Esophagus (tissue), 2 donors: ENCODE measurements around the gene ZNF581. TPM values are rescaled to one million over a fixed set of nuclear protein-coding genes. Genes with fewer than 3 reads are reported as not detected.

ENCODE experiments used
- H3K27ac ChIP-seq, 2 donors: one replicate each; pipeline ENCODE4 v1.5.1; 2013; ENCODE audit warnings: low read depth in 2 of 2, mild to moderate bottlenecking in 2 of 2, inconsistent platforms in 1 of 2, low read length in 1 of 2, moderate library complexity in 1 of 2
- H3K27me3 ChIP-seq, 2 donors: one replicate each; pipeline ENCODE4 v1.6.1; 2013; ENCODE audit warnings: low read length in 2 of 2, control low read depth in 1 of 2, mild to moderate bottlenecking in 1 of 2; ENCODE audit not compliant: insufficient read depth in 2 of 2, control insufficient read depth in 1 of 2
- H3K36me3 ChIP-seq, 2 donors: one replicate each; pipeline ENCODE4 v1.6.1; 2013; ENCODE audit warnings: low read length in 1 of 2; ENCODE audit not compliant: control insufficient read depth in 2 of 2, insufficient read depth in 2 of 2
- H3K4me1 ChIP-seq, 2 donors: one replicate each; pipeline ENCODE4 v1.6.1; 2013; ENCODE audit warnings: low read length in 1 of 2; ENCODE audit not compliant: control insufficient read depth in 2 of 2, insufficient read depth in 2 of 2
- H3K4me3 ChIP-seq, 2 donors: one replicate each; pipeline ENCODE4 v1.5.1; 2013; ENCODE audit warnings: low read length in 2 of 2, mild to moderate bottlenecking in 2 of 2, low read depth in 1 of 2, moderate library complexity in 1 of 2
- H3K9me3 ChIP-seq, 2 donors: one replicate each; pipeline ENCODE4 v1.6.1; 2013; ENCODE audit warnings: mild to moderate bottlenecking in 2 of 2, low read depth in 1 of 2, low read length in 1 of 2, moderate library complexity in 1 of 2; ENCODE audit not compliant: control insufficient read depth in 2 of 2, insufficient read depth in 1 of 2
- WGBS, 2 donors: extraction: QIAGEN DNeasy Blood & Tissue Kit; methylation state at CpG; one replicate each; pipeline ENCODE4 v1.1.7; 2013; 5-methylcytosine and 5-hydroxymethylcytosine counted together
- polyA plus RNA-seq, 2 donors: library from polyadenylated mRNA; stranded (reverse); fragments of 200-250 nt; gene quantifications; one replicate each; pipeline ENCODE4 v1.2.3, GENCODE V29; 2013
- donor health status: healthy with polysubstance abuse.
- donor health status: Bipolar disorder and iron deficiency.

The ZNF581 gene
- polyA plus RNA-seq, 2 donors: 10.3 to 16.6 TPM

GRCh38 chr19:55624109-55625003, 19.1 kb upstream of the ZNF581 start, which contains the start of gene ZNF784:
TSS of gene ZNF784 (minus strand) at chr19:55624566. CDS start at chr19:55624561, 5 bp downstream.
- Histone ChIP-seq H3K27ac (peak within 1 kb of the TSS; percentile 96 to 98), H3K27me3 (no peaks in the 10 kb centered on the region)
- 0 to 1% methylated on average over 53 to 56 of the region's 56 CpGs for WGBS, 2 donors

GRCh38 chr19:55625004-55625326, 18.5 kb upstream of the ZNF581 start:
- H3K27ac ChIP-seq: peak overlapping the region; percentile 96 to 98
- peaks cover 0 to 8% of the 10 kb centered on the region in 2 donors for H3K36me3 ChIP-seq
- H3K27me3 ChIP-seq: no peaks in the 10 kb centered on the region
- H3K4me1 ChIP-seq: peaks cover 0 to 1% of the 10 kb centered on the region in 2 donors
- peak overlapping the region in 1 of 2 donors; percentile 46 for H3K4me3 ChIP-seq
- no peaks in the 10 kb centered on the region for H3K9me3 ChIP-seq
- WGBS, 2 donors: 36 to 43% methylated on average over 11 of the region's 11 CpGs

More at GRCh38 chr19:55624109-55625003, 19.1 kb upstream of the ZNF581 start, which contains the start of gene ZNF784:
- H3K9me3 ChIP-seq: no peaks in the 10 kb centered on the region
- H3K4me1 ChIP-seq: peaks cover 0 to 1% of the 10 kb centered on the region in 2 donors
- peaks cover 0 to 8% of the 10 kb centered on the region in 2 donors for H3K36me3 ChIP-seq
- H3K4me3 ChIP-seq: peak within 1 kb of the TSS; percentile 46 to 72

- no peaks in the 10 kb centered on the region for H3K9me3 ChIP-seq
- WGBS, 2 donors: 62 to 83% methylated on average over 11 of the region's 11 CpGs
- H3K4me1 ChIP-seq: peaks cover 0 to 1% of the 10 kb centered on the region in 2 donors
- no peak overlapping the region for H3K27ac ChIP-seq
- no peak overlapping the region for H3K4me3 ChIP-seq
- H3K27me3 ChIP-seq: no peaks in the 10 kb centered on the region
- peaks cover 0 to 4% of the 10 kb centered on the region in 2 donors for H3K36me3 ChIP-seq
Observed at GRCh38 chr19:55626350-55626749, 17.1 kb upstream of the ZNF581 start.

- Histone ChIP-seq H3K4me1 (peaks cover 4 to 13% of the 10 kb centered on the region in 2 donors), H3K27me3 (no peaks in the 10 kb centered on the region), H3K27ac (peak overlapping the region in 1 of 2 donors; percentile 70), H3K36me3 (no peaks in the 10 kb centered on the region), H3K9me3 (no peaks in the 10 kb centered on the region), H3K4me3 (no peak overlapping the region)
- 29 to 31% methylated on average over 3 of the region's 3 CpGs for WGBS, 2 donors
Observed at GRCh38 chr19:55632463-55632834, 11.0 kb upstream of the ZNF581 start.

DNA sequence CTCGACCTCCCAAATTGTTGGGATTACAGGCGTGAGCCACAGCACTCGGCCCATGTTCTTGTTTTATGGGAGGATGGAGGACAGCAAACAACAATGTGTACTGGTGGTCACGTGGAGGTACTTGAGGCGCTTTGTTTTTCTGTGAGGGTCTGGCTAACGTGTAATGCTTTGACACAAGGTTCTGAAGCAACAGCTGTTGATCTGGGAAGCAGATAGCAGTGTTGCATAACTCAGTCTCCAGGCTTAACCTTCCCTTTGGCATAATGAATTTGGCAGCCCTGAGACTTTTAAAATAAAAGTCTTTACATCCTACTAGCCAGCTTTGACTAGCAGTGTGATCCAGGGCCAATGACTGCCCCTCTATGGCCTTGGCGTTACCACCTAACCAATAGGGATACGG, 9.6 kb upstream of the ZNF581 start:
- Histone ChIP-seq H3K9me3 (no peaks in the 10 kb centered on the region), H3K4me1 (peaks cover 4 to 13% of the 10 kb centered on the region in 2 donors), H3K27ac (no peak overlapping the region), H3K36me3 (no peaks in the 10 kb centered on the region), H3K27me3 (no peaks in the 10 kb centered on the region), H3K4me3 (no peak overlapping the region)
- 82 to 85% methylated on average over 8 of the region's 8 CpGs for WGBS, 2 donors

GRCh38 chr19:55635334-55635717, 8.1 kb upstream of the ZNF581 start:
- Histone ChIP-seq H3K4me3 (peak overlapping the region; percentile 90 to 97), H3K27ac (peak overlapping the region; percentile 97 to 99), H3K4me1 (peaks cover 4 to 17% of the 10 kb centered on the region in 2 donors), H3K36me3 (no peaks in the 10 kb centered on the region), H3K9me3 (no peaks in the 10 kb centered on the region), H3K27me3 (no peaks in the 10 kb centered on the region)
- WGBS, 2 donors: 5 to 10% methylated on average over 9 of the region's 9 CpGs

DNA sequence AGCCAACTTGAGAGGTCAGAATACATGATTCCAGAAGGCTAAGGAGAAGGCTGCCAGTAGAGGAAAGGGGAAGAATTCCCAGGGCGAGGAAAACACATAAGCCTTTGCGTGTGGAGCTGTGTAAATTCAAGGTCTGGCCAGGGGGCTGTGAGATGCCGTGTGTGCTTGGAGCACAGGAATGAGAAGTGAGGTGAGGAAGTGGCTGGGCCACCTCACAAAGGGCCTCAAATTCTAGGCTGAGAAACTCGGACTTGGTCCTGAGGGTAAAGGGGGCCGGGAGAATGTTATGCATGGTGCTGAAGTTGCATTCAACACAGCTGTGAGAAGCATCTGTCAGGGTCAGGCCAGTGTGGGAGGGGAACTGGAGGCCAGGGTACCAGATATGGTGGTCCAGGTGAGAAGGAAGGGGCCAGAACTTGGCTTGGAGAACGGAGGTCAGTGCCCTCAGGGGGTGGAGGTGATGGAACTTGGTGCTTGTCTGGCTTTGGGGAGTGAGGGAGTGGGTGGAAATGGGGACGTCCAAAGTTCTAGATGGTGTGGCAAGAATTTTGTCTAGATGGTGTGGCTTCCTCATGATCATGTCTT, 7.5 kb upstream of the ZNF581 start:
- Histone ChIP-seq H3K9me3 (no peaks in the 10 kb centered on the region), H3K27me3 (no peaks in the 10 kb centered on the region), H3K27ac (peak overlapping the region; percentile 97 to 99), H3K4me3 (peak overlapping the region in 1 of 2 donors; percentile 90), H3K4me1 (peaks cover 4 to 17% of the 10 kb centered on the region in 2 donors), H3K36me3 (no peaks in the 10 kb centered on the region)
- WGBS, 2 donors: 57 to 61% methylated on average over 7 of the region's 7 CpGs

DNA sequence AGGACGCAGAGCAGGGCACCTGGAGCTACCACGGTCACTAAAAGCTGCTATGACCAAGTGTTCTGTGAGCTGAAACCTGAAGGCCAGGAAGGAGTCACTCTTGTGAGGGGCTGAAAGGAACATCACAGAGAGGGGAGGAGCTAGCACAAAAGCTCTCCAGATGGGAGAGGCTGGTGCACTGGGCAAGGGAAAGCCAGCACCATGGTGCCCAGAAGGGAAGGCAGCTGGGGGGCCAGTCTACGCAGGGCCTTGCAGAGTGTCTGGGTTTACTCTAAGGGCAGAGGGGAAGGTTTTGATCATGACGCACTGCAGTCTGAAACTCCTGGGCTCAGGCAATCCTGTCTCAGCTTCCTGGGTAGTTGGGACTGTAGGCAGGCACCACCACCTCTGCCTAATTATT, 6.7 kb upstream of the ZNF581 start:
- Histone ChIP-seq H3K4me3 (no peak overlapping the region), H3K27me3 (no peaks in the 10 kb centered on the region), H3K36me3 (no peaks in the 10 kb centered on the region), H3K9me3 (no peaks in the 10 kb centered on the region), H3K4me1 (peaks cover 4 to 17% of the 10 kb centered on the region in 2 donors), H3K27ac (peak overlapping the region in 1 of 2 donors; percentile 47)
- WGBS, 2 donors: 85% methylated on average over 4 of the region's 4 CpGs

- Histone ChIP-seq H3K4me3 (no peak overlapping the region), H3K9me3 (no peaks in the 10 kb centered on the region), H3K27me3 (no peaks in the 10 kb centered on the region), H3K4me1 (peaks cover 7 to 19% of the 10 kb centered on the region in 2 donors), H3K36me3 (no peaks in the 10 kb centered on the region), H3K27ac (no peak overlapping the region)
- WGBS, 2 donors: 72 to 75% methylated on average over 11 of the region's 11 CpGs
Observed at GRCh38 chr19:55637534-55637933, 5.9 kb upstream of the ZNF581 start.
